Loucy (cell line): ENCODE measurements around the gene ARHGAP25.

ENCODE experiments used
- EZH2phosphoT487 ChIP-seq: fragments of 200-600 bp; IDR thresholded peaks from 2 replicates; pipeline ENCODE4 v1.6.1; 2018; ENCODE audit warnings: antibody characterized with exemption, mild to moderate bottlenecking, moderate library complexity, borderline replicate concordance
- TF ChIP-seq, protein P1 (sequence below): fragments of 200-600 bp; sonication (generic); conservative IDR thresholded peaks from 2 replicates; pipeline ENCODE4 v1.5.1; 2014; ENCODE audit warnings: mild to moderate bottlenecking, antibody characterized with exemption, low read length

DNA sequence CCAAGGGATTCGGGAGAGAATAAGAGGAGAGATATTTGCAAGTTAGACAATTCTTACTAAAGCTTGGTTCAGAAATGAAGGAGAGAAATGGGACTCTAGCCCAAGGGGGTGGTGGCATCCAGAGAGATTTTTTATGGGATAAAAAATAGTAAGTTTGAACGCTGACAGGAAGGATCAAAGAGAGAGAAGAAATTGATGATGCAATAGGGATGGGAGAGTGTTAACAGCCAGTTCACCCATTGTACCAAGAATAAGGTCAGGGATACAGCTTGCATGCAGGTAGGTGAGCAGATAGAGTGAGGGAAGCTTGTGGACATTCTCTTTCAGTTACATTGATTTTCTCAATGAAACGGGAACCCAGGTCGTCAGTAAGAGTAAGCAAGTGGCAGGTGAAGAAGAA is 1.2 kb upstream of the ARHGAP25 start:
- TF ChIP-seq, protein P1, sequence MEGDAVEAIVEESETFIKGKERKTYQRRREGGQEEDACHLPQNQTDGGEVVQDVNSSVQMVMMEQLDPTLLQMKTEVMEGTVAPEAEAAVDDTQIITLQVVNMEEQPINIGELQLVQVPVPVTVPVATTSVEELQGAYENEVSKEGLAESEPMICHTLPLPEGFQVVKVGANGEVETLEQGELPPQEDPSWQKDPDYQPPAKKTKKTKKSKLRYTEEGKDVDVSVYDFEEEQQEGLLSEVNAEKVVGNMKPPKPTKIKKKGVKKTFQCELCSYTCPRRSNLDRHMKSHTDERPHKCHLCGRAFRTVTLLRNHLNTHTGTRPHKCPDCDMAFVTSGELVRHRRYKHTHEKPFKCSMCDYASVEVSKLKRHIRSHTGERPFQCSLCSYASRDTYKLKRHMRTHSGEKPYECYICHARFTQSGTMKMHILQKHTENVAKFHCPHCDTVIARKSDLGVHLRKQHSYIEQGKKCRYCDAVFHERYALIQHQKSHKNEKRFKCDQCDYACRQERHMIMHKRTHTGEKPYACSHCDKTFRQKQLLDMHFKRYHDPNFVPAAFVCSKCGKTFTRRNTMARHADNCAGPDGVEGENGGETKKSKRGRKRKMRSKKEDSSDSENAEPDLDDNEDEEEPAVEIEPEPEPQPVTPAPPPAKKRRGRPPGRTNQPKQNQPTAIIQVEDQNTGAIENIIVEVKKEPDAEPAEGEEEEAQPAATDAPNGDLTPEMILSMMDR: no peak
- TF ChIP-seq EZH2phosphoT487: no peak
